GM11168 (cell line): Measurements from ENCODE around the gene HLA-DPB1.
"Not testable (repeated sequence)": the region's sequence is repeated elsewhere in the genome, so short reads cannot be mapped to it uniquely, and the experiment has no call there.

Experiments used
- in situ Hi-C: fragments of 300-500 bp; cut with MboI; formaldehyde crosslinking; loops from one replicate; pipeline ENCODE4 v1.12.0; 2022; ENCODE audit warnings: low sequenced_read_pairs; ENCODE audit not compliant: unreplicated experiment

HLA-DPB1 gene

GRCh38 chr6:33095681-33096080 lies 19.9 kb downstream of the HLA-DPB1 start:
- in situ Hi-C loops: no loop called here

GRCh38 chr6:33101121-33101737 lies 25.4 kb downstream of the HLA-DPB1 start:
- in situ Hi-C loops: not testable (repeated sequence)

- in situ Hi-C loops: no loop called here
Measured at GRCh38 chr6:33103776-33104175, 28.0 kb downstream of the HLA-DPB1 start.

GRCh38 chr6:33104887-33105286 lies 29.1 kb downstream of the HLA-DPB1 start:
- in situ Hi-C loops: no loop called here

DNA sequence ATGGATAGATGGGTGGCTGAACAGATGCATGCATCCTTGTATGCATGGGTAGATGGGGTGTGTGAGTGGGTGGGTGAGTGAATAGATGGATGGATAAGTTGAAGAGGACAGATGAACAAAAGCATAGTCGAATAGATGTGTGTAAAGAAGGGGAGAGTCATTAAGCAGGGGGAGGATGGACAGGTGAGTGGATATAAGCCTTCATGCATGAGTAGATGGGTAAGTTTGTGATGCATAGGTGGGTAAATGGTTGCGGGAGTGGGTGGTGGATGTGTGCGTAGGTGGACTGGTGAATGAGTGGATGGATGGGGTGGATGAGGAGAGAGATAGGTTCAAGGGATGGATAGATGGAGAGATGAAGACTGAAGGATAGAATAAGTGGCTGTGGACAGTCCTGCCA lies 29.6 kb downstream of the HLA-DPB1 start:
- in situ Hi-C loops: no loop called here

GRCh38 chr6:33105916-33106871 lies 30.4 kb downstream of the HLA-DPB1 start:
- in situ Hi-C loops: no loop called here

- in situ Hi-C loops: no loop called here
Measured at GRCh38 chr6:33107641-33108040, 31.9 kb downstream of the HLA-DPB1 start.

DNA sequence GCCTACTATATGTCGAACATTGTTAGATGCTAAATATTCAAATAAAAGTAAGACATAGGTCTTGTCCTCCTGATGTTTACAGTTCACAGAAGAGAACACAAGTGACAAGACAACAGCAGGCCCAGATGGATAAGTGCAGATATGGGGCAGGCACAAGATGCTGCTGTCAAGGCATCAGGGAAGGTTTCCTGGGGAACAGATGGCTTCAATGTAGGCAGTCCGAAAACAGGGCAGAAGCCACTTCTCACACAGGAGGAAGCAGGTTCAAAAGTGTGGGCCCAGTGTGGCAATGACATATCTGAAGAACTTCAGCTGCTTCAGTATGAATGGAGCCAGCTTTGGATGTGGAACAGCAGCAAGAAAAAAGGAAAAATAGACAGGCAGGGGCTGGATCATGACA lies 32.5 kb downstream of the HLA-DPB1 start:
- in situ Hi-C loops: no loop called here

DNA sequence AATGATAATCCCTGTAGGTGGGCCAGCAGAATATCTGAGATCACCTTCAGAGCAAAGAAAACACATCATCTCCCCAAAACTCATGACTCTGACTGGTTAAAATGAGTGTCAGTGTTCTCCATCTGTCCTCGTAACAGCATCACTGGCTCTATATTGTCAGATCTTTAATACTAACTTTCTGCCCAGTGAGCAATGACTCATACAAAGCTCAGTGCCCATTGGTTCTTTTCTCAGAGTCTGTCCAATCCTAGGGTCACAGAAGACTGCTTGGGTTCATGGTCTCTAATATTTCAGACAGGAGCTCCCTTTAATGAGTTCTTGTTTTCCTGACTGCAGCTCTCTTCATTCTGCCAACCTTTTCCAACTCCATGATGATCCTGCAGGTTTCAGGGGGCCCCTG lies 36.4 kb downstream of the HLA-DPB1 start:
- in situ Hi-C loops: no loop called here

DNA sequence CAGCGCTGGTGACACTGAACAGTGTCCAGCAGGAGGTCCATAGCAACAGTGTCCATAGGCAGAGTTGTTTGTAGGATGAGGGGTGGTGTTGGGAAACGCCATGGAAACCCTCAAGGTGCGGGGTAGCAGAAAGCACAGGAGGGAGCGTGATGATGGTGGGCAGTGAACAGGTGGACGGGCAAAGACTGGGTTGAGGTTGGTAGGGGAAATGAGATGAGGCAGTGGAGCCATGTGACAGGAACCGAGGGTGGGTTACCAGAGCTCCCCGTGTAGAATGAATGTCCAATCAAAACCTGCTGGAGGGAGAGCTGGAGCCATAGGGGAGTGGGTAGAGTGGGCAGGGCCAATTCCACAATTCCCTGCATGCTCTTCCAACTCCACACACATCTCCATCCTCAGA lies 38.0 kb downstream of the HLA-DPB1 start:
- in situ Hi-C loops: no loop called here

GRCh38 chr6:33114406-33114805 lies 38.6 kb downstream of the HLA-DPB1 start:
- in situ Hi-C loops: no loop called here

DNA sequence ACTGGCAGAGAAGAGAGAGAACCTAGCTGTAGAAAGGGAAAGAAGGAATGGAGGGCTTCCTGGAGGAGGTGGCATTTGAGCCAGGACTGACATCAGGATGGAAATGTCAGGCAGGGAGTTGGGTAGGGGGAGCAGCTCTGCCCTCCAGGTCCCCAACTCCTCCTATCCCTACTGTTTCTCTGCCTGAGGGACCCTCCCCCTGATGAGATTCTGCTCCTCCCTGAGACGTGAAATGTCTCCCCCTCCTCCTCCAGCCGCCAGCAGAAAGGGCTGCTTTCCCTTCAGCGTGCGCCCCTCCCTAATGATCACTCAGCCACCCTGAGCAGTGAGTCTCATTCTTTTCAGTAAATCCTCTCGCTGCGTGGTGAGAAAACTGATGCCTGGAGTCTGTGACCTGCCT lies 40.6 kb downstream of the HLA-DPB1 start:
- in situ Hi-C loops: no loop called here

DNA sequence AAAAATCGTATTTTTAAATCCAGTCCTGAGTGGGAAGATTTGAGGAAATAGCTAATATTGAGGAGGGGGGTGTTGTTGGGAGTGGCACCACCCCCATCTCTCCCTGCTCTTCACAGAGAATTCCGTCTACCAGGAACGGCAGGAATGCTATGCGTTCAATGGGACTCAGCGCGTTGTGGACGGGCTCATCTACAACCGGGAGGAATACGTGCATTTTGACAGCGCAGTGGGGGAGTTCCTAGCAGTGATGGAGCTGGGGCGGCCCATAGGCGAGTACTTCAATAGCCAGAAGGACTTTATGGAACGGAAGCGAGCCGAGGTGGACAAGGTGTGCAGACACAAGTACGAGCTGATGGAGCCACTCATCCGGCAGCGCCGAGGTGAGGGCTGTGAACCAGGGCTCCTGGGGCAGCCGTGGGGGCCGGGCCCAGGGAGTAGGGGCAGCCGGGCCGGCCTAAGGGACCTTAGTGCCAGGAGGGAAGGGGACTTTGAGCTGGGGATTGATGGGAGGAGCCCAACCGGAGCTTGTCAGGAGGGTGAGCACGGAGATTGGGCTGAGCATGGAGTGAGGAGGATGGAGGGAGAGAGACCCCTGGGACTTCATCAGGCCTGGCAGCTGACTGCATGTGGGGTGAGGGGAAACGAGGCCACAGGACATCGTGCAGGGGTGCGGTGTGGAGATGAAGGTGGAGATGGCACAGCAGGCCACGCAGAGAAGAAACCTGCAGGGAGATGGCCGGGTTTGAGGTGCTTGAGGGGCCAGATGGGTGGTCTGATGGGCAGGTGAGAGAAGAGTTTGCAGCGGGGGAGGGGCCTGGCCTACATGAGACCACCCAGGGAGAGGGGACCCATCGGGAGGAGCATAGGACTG lies 41.3 kb downstream of the HLA-DPB1 start:
- in situ Hi-C loops: no loop called here

GRCh38 chr6:33117811-33118277 lies 42.1 kb downstream of the HLA-DPB1 start:
- in situ Hi-C loops: no loop called here

GRCh38 chr6:33118525-33119123 lies 42.8 kb downstream of the HLA-DPB1 start:
- in situ Hi-C loops: no loop called here

GRCh38 chr6:33120001-33120400 lies 44.2 kb downstream of the HLA-DPB1 start:
- in situ Hi-C loops: no loop called here

DNA sequence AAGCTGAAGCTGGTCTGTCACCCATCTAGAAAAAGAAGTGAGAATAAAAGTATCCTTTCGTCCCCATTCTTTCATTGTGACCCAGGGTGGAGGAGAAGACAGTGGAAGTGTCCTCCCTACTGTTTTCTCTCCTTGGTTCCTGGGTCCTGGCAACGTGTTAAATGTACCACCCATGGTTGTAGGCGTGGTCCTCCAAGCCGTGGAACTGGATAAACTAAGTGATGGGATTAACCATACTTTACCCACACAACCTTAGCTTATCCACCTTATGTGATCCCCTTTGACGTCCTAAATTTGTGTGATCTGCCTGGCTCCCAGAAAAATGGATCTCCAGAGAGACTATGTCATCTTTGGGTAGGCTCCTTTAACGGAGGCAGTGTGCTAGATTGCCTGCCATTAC lies 47.4 kb downstream of the HLA-DPB1 start:
- in situ Hi-C loops: no loop called here

DNA sequence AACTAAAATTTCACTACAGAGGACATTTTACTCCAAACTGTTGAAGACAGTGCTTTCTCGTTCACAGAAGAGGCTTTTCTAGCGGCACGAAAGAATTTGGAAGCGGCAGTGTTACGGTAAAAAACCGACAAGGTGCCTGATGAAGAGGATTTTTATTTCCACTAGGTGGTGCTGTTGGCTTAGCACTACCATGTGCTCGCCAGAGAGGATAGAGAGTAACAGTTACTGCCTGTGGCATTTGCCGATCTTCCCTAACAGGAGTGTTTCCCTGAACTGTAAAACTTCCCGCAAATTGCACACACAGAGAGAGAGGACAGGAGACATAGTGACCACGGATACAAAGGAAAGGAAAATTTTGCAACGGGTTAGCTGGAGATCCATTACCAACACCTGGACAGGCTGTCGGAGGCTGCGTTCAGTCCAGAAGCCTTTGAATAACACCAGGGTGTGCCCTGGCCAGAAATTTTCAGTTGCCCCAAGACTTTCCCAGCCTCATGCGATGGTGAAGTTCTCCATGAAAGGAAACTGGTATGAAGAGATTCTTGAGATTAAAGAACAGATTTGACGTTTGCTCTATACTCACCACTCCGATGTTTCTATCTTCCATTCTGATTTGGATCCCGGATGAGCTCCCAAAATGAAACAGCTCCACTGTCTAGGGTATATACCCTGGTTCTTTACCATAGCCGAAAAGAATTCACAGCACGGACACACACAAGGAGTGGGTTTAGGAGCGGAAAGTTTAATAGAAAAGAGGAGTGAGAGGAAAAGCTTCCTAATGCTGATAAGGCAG lies 48.1 kb downstream of the HLA-DPB1 start:
- in situ Hi-C loops: no loop called here

GRCh38 chr6:33124525-33124901 lies 48.7 kb downstream of the HLA-DPB1 start:
- in situ Hi-C loops: no loop called here
